ENCODE data around the gene SLC50A1. TPM values are rescaled to one million over a fixed set of nuclear protein-coding genes. Genes with fewer than 3 reads are reported as not detected.
A peak's percentile ranks its signal among the peaks of the same experiment; 100 is the strongest.

Gene SLC50A1
- total and polyA plus RNA-seq, 7 donors: 6.7 to 16.2 (median 8.1) TPM

- Histone ChIP-seq H3K27me3 (ENCODE audit: insufficient read depth in 3 of 3, low read length in 2 of 3) (no peaks in the 10 kb centered on the region), H3K9me3 (no peaks in the 10 kb centered on the region), H3K27ac (peak overlapping the region; percentile 62), H3K4me3 (no peak overlapping the region), H3K36me3 (ENCODE audit: insufficient read depth in 1 of 2, low read depth in 1 of 2) (no peaks in the 10 kb centered on the region), H3K4me1 (peaks cover 10% of the 10 kb centered on the region)
- intact Hi-C loops (cut with DNase I): no loop called here
- TF ChIP-seq CTCF (IDR thresholded peaks at IDR 0.05): no peak
- ATAC-seq (peak; percentile 63 to 95 (median 88)), DNase-seq (peak in 1 of 2 donors; percentile 75)
- 20 to 39% (median 26%) methylated on average over 18 to 21 of the region's 21 CpGs for WGBS, 3 donors
Measured at GRCh38 chr1:155184835-155185782, 49.5 kb downstream of the SLC50A1 start.

DNA sequence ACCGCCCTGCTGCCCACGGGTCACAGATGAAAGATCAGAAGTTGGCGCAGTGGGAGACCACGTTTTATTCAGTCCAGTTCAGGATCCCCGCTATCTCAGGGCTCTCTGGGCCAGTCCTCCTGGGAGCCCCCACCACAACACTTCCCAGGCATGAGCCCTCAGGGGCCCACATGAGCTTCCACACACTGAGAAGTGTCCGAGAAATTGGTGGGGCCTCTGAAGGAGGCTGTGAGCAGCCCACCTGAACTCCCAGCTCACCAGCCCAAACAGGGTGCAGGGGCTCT lies 50.1 kb downstream of the SLC50A1 start:
- H3K4me1 ChIP-seq: peaks cover 10% of the 10 kb centered on the region
- DNase-seq (peak; percentile 3 to 31), ATAC-seq (peak in 3 of 4 donors; percentile 5 to 27 (median 7))
- no peaks in the 10 kb centered on the region for H3K27me3 ChIP-seq (ENCODE audit: insufficient read depth in 3 of 3, low read length in 2 of 3)
- no peak overlapping the region for H3K4me3 ChIP-seq
- no peak for TF ChIP-seq CTCF (IDR thresholded peaks at IDR 0.05)
- no peaks in the 10 kb centered on the region for H3K36me3 ChIP-seq (ENCODE audit: insufficient read depth in 1 of 2, low read depth in 1 of 2)
- no peak overlapping the region for H3K27ac ChIP-seq
- intact Hi-C loops (cut with DNase I): no loop called here
- no peaks in the 10 kb centered on the region for H3K9me3 ChIP-seq
- WGBS, 3 donors: 55 to 65% (median 60%) methylated on average over 6 of the region's 6 CpGs

GRCh38 chr1:155186067-155186793 lies 50.6 kb downstream of the SLC50A1 start:
- Histone ChIP-seq H3K4me1 (peaks cover 10% of the 10 kb centered on the region), H3K9me3 (no peaks in the 10 kb centered on the region), H3K4me3 (no peak overlapping the region), H3K27me3 (ENCODE audit: insufficient read depth in 3 of 3, low read length in 2 of 3) (no peaks in the 10 kb centered on the region), H3K36me3 (ENCODE audit: insufficient read depth in 1 of 2, low read depth in 1 of 2) (no peaks in the 10 kb centered on the region), H3K27ac (no peak overlapping the region)
- TF ChIP-seq CTCF (IDR thresholded peaks at IDR 0.05): no peak
- intact Hi-C loops (cut with DNase I): no loop called here
- DNase-seq (peak in 1 of 2 donors; percentile 41), ATAC-seq (no peak)
- WGBS, 3 donors: 80 to 83% (median 83%) methylated on average over 6 to 8 of the region's 8 CpGs

- no peak overlapping the region for H3K4me3 ChIP-seq
- ATAC-seq (no peak), DNase-seq (no peak)
- no peaks in the 10 kb centered on the region for H3K27me3 ChIP-seq (ENCODE audit: insufficient read depth in 3 of 3, low read length in 2 of 3)
- 83 to 86% (median 84%) methylated on average over 14 of the region's 14 CpGs for WGBS, 3 donors
- no peaks in the 10 kb centered on the region for H3K9me3 ChIP-seq
- intact Hi-C loops (cut with DNase I): no loop called here
- peaks cover 10% of the 10 kb centered on the region for H3K4me1 ChIP-seq
- H3K27ac ChIP-seq: no peak overlapping the region
- H3K36me3 ChIP-seq (ENCODE audit: insufficient read depth in 1 of 2, low read depth in 1 of 2): no peaks in the 10 kb centered on the region
- no peak for TF ChIP-seq CTCF (IDR thresholded peaks at IDR 0.05)
Measured at GRCh38 chr1:155186794-155187455, 51.3 kb downstream of the SLC50A1 start.
